ENCODE results near the gene AHR.
"Not testable (repeated sequence)": the region's sequence is repeated elsewhere in the genome, so short reads cannot be mapped to it uniquely, and the experiment has no call there.

The AHR gene

GRCh38 chr7:17347401-17347800, 48.9 kb downstream of the AHR start:
- Histone ChIP-seq H3K9ac (ENCODE audit: low read length) (no peak overlapping the region), H3K4me1 (ENCODE audit: control insufficient read depth, low read depth, low read length) (no peaks in the 10 kb centered on the region), H3K36me3 (ENCODE audit: control insufficient read depth, low read depth, low read length) (no peaks in the 10 kb centered on the region), H3K27ac (ENCODE audit: low read length) (no peak overlapping the region), H3K27me3 (ENCODE audit: control insufficient read depth, insufficient read depth, low read length) (no peaks in the 10 kb centered on the region), H3K4me3 (ENCODE audit: low read length) (no peak overlapping the region), H3K9me3 (ENCODE audit: control insufficient read depth, low read depth, low read length) (no peaks in the 10 kb centered on the region)

- not testable (repeated sequence) for H3K27me3 ChIP-seq (ENCODE audit: control insufficient read depth, insufficient read depth, low read length); H3K9me3 ChIP-seq (ENCODE audit: control insufficient read depth, low read depth, low read length); H3K4me3 ChIP-seq (ENCODE audit: low read length); H3K4me1 ChIP-seq (ENCODE audit: control insufficient read depth, low read depth, low read length); H3K36me3 ChIP-seq (ENCODE audit: control insufficient read depth, low read depth, low read length); H3K9ac ChIP-seq (ENCODE audit: low read length); H3K27ac ChIP-seq (ENCODE audit: low read length)
These were observed 50.5 kb downstream of the AHR start for GRCh38 chr7:17348932-17349331.

GRCh38 chr7:17350321-17350720, 51.9 kb downstream of the AHR start:
- not testable (repeated sequence) for H3K36me3 ChIP-seq (ENCODE audit: control insufficient read depth, low read depth, low read length); H3K9ac ChIP-seq (ENCODE audit: low read length); H3K27ac ChIP-seq (ENCODE audit: low read length); H3K9me3 ChIP-seq (ENCODE audit: control insufficient read depth, low read depth, low read length); H3K4me3 ChIP-seq (ENCODE audit: low read length); H3K27me3 ChIP-seq (ENCODE audit: control insufficient read depth, insufficient read depth, low read length); H3K4me1 ChIP-seq (ENCODE audit: control insufficient read depth, low read depth, low read length)

DNA sequence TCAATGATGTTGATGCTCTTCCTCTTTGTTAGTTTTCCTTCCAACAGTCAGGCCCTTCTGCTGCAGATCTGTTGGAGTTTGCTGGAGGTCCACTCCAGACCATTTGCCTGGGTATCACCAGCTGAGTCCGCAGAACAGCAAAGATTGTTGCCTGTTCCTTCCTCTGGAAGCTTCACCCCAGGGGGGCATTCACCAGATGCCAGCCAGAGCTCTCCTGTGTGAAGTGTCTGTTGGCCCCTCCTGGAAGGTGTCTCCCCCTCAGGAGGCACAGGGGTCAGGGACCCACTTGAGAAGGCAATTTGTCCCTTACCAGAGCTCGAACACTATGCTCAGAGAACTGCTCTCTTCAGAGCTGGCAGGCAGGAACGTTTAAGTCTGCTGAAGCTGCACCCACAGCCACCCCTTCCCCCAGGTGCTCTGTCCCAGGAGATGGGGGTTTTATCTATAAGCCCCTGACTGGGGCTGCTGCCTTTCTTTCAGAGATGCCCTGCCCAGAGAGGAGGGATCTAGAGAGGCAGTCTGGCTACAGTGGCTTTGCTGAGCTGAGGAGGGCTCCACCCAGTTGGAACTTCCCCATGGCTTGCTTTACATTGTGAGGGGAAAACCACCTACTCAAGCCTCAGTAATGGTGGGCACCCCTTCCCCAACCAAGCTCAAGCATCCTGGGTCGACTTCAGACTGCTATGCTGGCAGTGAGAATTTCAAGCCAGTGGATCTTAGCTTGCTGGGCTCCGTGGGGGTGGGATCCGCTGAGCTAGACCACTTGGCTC, 55.4 kb downstream of the AHR start:
- H3K4me3 ChIP-seq (ENCODE audit: low read length); H3K9ac ChIP-seq (ENCODE audit: low read length); H3K27me3 ChIP-seq (ENCODE audit: control insufficient read depth, insufficient read depth, low read length); H3K36me3 ChIP-seq (ENCODE audit: control insufficient read depth, low read depth, low read length); H3K27ac ChIP-seq (ENCODE audit: low read length); H3K4me1 ChIP-seq (ENCODE audit: control insufficient read depth, low read depth, low read length); H3K9me3 ChIP-seq (ENCODE audit: control insufficient read depth, low read depth, low read length): not testable (repeated sequence)

DNA sequence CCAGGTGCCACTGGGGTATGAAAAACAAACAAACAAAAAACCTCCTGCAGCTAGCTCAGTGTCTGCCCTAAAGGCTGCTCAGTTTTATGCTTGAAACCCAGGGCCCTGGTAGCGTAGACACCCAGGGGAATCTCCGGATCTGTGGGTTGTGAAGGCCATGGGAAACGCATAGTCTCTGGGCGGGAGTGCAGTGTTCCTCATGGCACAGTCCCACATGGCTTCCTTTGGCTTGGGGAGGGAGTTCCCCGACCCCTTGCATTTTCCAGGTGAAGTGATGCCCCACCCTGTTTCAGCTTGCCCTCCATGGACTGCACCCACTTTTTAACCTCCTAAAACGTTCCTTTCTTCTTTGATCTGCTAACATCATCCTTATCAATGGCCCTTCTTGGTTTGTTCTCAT, 56.0 kb downstream of the AHR start:
- H3K27me3 ChIP-seq (ENCODE audit: control insufficient read depth, insufficient read depth, low read length) = no peaks in the 10 kb centered on the region

GRCh38 chr7:17355050-17355449, 56.6 kb downstream of the AHR start:
- H3K9me3 ChIP-seq (ENCODE audit: control insufficient read depth, low read depth, low read length) = no peaks in the 10 kb centered on the region
- no peak overlapping the region for H3K9ac ChIP-seq (ENCODE audit: low read length)
- H3K27me3 ChIP-seq (ENCODE audit: control insufficient read depth, insufficient read depth, low read length) = no peaks in the 10 kb centered on the region
- no peak overlapping the region for H3K27ac ChIP-seq (ENCODE audit: low read length)
- no peaks in the 10 kb centered on the region for H3K4me1 ChIP-seq (ENCODE audit: control insufficient read depth, low read depth, low read length)
- no peaks in the 10 kb centered on the region for H3K36me3 ChIP-seq (ENCODE audit: control insufficient read depth, low read depth, low read length)
- no peak overlapping the region for H3K4me3 ChIP-seq (ENCODE audit: low read length)

More for the DNA sequence above, 56.0 kb downstream of the AHR start:
- Histone ChIP-seq H3K9ac (ENCODE audit: low read length) (no peak overlapping the region), H3K36me3 (ENCODE audit: control insufficient read depth, low read depth, low read length) (no peaks in the 10 kb centered on the region), H3K4me1 (ENCODE audit: control insufficient read depth, low read depth, low read length) (no peaks in the 10 kb centered on the region), H3K9me3 (ENCODE audit: control insufficient read depth, low read depth, low read length) (no peaks in the 10 kb centered on the region), H3K4me3 (ENCODE audit: low read length) (no peak overlapping the region), H3K27ac (ENCODE audit: low read length) (no peak overlapping the region)

GRCh38 chr7:17357952-17358351, 59.5 kb downstream of the AHR start:
- H3K27ac ChIP-seq (ENCODE audit: low read length) = no peak overlapping the region
- H3K9ac ChIP-seq (ENCODE audit: low read length) = no peak overlapping the region
- H3K9me3 ChIP-seq (ENCODE audit: control insufficient read depth, low read depth, low read length) = no peaks in the 10 kb centered on the region
- no peak overlapping the region for H3K4me3 ChIP-seq (ENCODE audit: low read length)
- H3K27me3 ChIP-seq (ENCODE audit: control insufficient read depth, insufficient read depth, low read length) = no peaks in the 10 kb centered on the region
- H3K36me3 ChIP-seq (ENCODE audit: control insufficient read depth, low read depth, low read length) = no peaks in the 10 kb centered on the region
- no peaks in the 10 kb centered on the region for H3K4me1 ChIP-seq (ENCODE audit: control insufficient read depth, low read depth, low read length)

DNA sequence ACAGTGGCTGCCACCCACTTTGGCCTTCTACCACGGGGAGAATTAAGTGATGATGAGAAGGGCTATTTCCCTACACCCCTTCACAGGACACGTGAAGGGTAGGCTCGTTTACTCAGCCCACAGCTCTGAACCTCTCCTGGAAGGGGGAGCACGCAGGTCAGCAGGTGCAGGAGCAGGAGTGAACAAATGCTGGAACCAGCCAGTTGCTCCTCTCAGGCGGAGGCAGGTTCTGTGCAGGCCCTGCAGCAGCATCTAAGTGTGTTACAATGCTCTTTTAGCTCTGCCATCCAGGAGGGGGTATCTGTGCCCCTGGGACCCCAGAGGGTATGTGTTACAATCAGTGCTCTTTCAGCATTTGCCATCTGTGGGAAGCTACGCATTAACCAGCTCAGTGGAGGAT, 61.2 kb downstream of the AHR start:
- Histone ChIP-seq H3K27ac (ENCODE audit: low read length) (no peak overlapping the region), H3K4me1 (ENCODE audit: control insufficient read depth, low read depth, low read length) (no peaks in the 10 kb centered on the region), H3K27me3 (ENCODE audit: control insufficient read depth, insufficient read depth, low read length) (no peaks in the 10 kb centered on the region), H3K36me3 (ENCODE audit: control insufficient read depth, low read depth, low read length) (no peaks in the 10 kb centered on the region), H3K9ac (ENCODE audit: low read length) (no peak overlapping the region), H3K4me3 (ENCODE audit: low read length) (no peak overlapping the region), H3K9me3 (ENCODE audit: control insufficient read depth, low read depth, low read length) (no peaks in the 10 kb centered on the region)

- Histone ChIP-seq H3K36me3 (ENCODE audit: control insufficient read depth, low read depth, low read length) (no peaks in the 10 kb centered on the region), H3K4me1 (ENCODE audit: control insufficient read depth, low read depth, low read length) (no peaks in the 10 kb centered on the region), H3K27me3 (ENCODE audit: control insufficient read depth, insufficient read depth, low read length) (no peaks in the 10 kb centered on the region), H3K4me3 (ENCODE audit: low read length) (no peak overlapping the region), H3K9ac (ENCODE audit: low read length) (no peak overlapping the region), H3K27ac (ENCODE audit: low read length) (no peak overlapping the region), H3K9me3 (ENCODE audit: control insufficient read depth, low read depth, low read length) (no peaks in the 10 kb centered on the region)
These were observed 64.1 kb downstream of the AHR start for GRCh38 chr7:17362439-17363105.

DNA sequence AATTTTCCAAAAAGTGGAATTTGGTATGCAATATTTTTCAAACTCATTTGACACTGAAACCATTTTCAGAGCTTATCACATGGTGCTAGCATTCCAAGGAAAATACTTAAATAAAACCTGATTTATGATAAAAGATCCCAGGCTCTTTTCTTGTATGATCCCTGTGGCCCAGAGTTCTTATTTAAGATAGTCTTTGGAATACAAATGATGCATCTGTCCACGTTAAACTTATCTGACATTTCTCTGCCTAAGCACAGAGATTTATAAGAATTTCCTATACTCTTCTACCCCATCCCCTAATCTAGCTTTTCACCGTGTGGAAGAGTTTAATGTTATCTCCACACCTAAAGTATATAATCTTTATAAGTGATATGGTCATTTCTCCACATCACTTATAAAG, 66.2 kb downstream of the AHR start:
- no peaks in the 10 kb centered on the region for H3K4me1 ChIP-seq (ENCODE audit: control insufficient read depth, low read depth, low read length)
- H3K36me3 ChIP-seq (ENCODE audit: control insufficient read depth, low read depth, low read length) = no peaks in the 10 kb centered on the region

DNA sequence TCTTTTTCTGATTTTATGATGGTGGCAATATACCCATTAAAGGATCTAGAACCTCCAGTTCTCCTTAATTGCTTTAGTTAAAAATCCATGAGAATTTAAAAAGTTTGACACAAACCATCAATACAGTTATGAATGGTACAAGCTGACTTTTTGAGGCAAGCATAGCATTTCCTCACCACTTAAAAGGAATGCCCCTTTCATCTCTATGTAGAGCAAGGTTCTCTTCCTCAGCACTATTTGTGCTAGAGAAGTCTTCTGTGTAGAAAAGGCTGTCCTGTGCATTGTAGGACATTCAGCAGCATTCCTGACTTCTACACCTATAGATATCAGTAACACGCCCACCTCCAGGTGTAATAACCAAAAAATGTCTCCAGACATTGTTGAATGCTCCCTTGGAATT, 67.3 kb downstream of the AHR start:
- no peaks in the 10 kb centered on the region for H3K36me3 ChIP-seq (ENCODE audit: control insufficient read depth, low read depth, low read length)
- H3K27ac ChIP-seq (ENCODE audit: low read length) = no peak overlapping the region
- no peak overlapping the region for H3K9ac ChIP-seq (ENCODE audit: low read length)
- no peaks in the 10 kb centered on the region for H3K9me3 ChIP-seq (ENCODE audit: control insufficient read depth, low read depth, low read length)
- no peaks in the 10 kb centered on the region for H3K27me3 ChIP-seq (ENCODE audit: control insufficient read depth, insufficient read depth, low read length)
- no peaks in the 10 kb centered on the region for H3K4me1 ChIP-seq (ENCODE audit: control insufficient read depth, low read depth, low read length)
- H3K4me3 ChIP-seq (ENCODE audit: low read length) = no peak overlapping the region

More for the DNA sequence above, 66.2 kb downstream of the AHR start:
- Histone ChIP-seq H3K9ac (ENCODE audit: low read length) (no peak overlapping the region), H3K27me3 (ENCODE audit: control insufficient read depth, insufficient read depth, low read length) (no peaks in the 10 kb centered on the region), H3K9me3 (ENCODE audit: control insufficient read depth, low read depth, low read length) (no peaks in the 10 kb centered on the region), H3K27ac (ENCODE audit: low read length) (no peak overlapping the region), H3K4me3 (ENCODE audit: low read length) (no peak overlapping the region)

DNA sequence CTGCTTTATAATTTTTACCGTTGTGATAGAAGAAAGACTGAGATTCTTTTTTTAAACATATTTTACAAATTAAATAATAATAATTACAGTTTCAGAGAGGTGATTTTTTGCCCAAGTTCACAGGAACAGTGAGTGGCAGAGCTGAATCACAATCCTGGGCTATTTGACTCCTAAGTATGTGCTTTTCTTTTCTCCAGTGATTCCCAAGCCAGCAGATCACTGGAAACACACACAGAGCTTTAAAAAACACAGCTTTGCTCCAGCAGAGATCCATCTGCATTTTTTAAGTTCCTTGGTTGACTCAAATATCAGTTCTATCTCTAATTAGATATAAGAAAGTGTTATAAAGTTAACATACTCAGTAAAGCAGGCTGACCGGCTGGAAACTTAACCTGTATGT, 69.0 kb downstream of the AHR start:
- Histone ChIP-seq H3K27me3 (ENCODE audit: control insufficient read depth, insufficient read depth, low read length) (no peaks in the 10 kb centered on the region), H3K36me3 (ENCODE audit: control insufficient read depth, low read depth, low read length) (no peaks in the 10 kb centered on the region), H3K9me3 (ENCODE audit: control insufficient read depth, low read depth, low read length) (no peaks in the 10 kb centered on the region), H3K9ac (ENCODE audit: low read length) (no peak overlapping the region), H3K4me1 (ENCODE audit: control insufficient read depth, low read depth, low read length) (no peaks in the 10 kb centered on the region), H3K4me3 (ENCODE audit: low read length) (no peak overlapping the region), H3K27ac (ENCODE audit: low read length) (no peak overlapping the region)

Data from iPS-18a (cell line).